Dedifferentiated amniotic fluid mesenchymal stem cell (primary cell): Measurements from ENCODE around the gene DDAH2.
"Not testable (repeated sequence)": the region's sequence is repeated elsewhere in the genome, so short reads cannot be mapped to it uniquely, and the experiment has no call there.

Experiments
- DNase-seq: peaks from one replicate; pipeline ENCODE4 v3.0.0-alpha.2; 2016; ENCODE audit errors: extremely low spot score

Gene DDAH2

GRCh38 chr6:31713465-31713864 lies 15.6 kb downstream of the DDAH2 start:
- no peak for DNase-seq

GRCh38 chr6:31712296-31712695 lies 16.8 kb downstream of the DDAH2 start:
- DNase-seq = no peak

- no peak for DNase-seq
Observed at GRCh38 chr6:31711233-31711632, 17.9 kb downstream of the DDAH2 start.

- no peak for DNase-seq
Observed at GRCh38 chr6:31710523-31711219, 18.4 kb downstream of the DDAH2 start.

- DNase-seq = not testable (repeated sequence)
Observed at GRCh38 chr6:31709157-31709556, 19.9 kb downstream of the DDAH2 start.

- no peak for DNase-seq
Observed at GRCh38 chr6:31708224-31708623, 20.9 kb downstream of the DDAH2 start.

GRCh38 chr6:31707701-31708100 lies 21.4 kb downstream of the DDAH2 start:
- DNase-seq = no peak

GRCh38 chr6:31706599-31706998 lies 22.5 kb downstream of the DDAH2 start, which contains the start of gene LY6G6F:
Gene LY6G6F (plus strand): TSS chr6:31706866. CDS start chr6:31706907, 41 bp downstream.
- no peak for DNase-seq

- DNase-seq = no peak
Observed at GRCh38 chr6:31705931-31706330, 23.2 kb downstream of the DDAH2 start.

- DNase-seq = peak; percentile 97
Observed at GRCh38 chr6:31702819-31703716, 26.0 kb downstream of the DDAH2 start, which contains the start of gene ABHD16A. Gene ABHD16A (minus strand): TSS chr6:31703324. CDS start chr6:31703281, 43 bp downstream.

GRCh38 chr6:31702405-31702818 lies 26.7 kb downstream of the DDAH2 start:
- no peak for DNase-seq

GRCh38 chr6:31701666-31702404 lies 27.3 kb downstream of the DDAH2 start:
- no peak for DNase-seq

GRCh38 chr6:31700740-31701401 lies 28.2 kb downstream of the DDAH2 start:
- no peak for DNase-seq

- no peak for DNase-seq
Observed at GRCh38 chr6:31697555-31697954, 31.5 kb downstream of the DDAH2 start.

- no peak for DNase-seq
Observed at GRCh38 chr6:31693535-31693934, 35.6 kb downstream of the DDAH2 start.

GRCh38 chr6:31692886-31693285 lies 36.2 kb downstream of the DDAH2 start:
- no peak for DNase-seq

GRCh38 chr6:31692353-31692752 lies 36.7 kb downstream of the DDAH2 start:
- DNase-seq = no peak

GRCh38 chr6:31691564-31692108 lies 37.5 kb downstream of the DDAH2 start:
- no peak for DNase-seq

- DNase-seq = no peak
Observed at GRCh38 chr6:31691078-31691463, 38.0 kb downstream of the DDAH2 start.

GRCh38 chr6:31690231-31691077 lies 38.6 kb downstream of the DDAH2 start:
- no peak for DNase-seq
